Hematopoietic multipotent progenitor cell treated with erythropoietin and hydrocortisone succinate and interleukin-3 and kit ligand, for 15 days (in vitro differentiated cells): Measurements from ENCODE around the gene DCST1.
A peak's percentile ranks its signal among the peaks of the same experiment; 100 is the strongest.

Source experiments
- DNase-seq: peaks from one replicate; pipeline ENCODE4 v3.0.0-alpha.2; 2015; ENCODE audit warnings: low spot score

The DCST1 gene

DNA sequence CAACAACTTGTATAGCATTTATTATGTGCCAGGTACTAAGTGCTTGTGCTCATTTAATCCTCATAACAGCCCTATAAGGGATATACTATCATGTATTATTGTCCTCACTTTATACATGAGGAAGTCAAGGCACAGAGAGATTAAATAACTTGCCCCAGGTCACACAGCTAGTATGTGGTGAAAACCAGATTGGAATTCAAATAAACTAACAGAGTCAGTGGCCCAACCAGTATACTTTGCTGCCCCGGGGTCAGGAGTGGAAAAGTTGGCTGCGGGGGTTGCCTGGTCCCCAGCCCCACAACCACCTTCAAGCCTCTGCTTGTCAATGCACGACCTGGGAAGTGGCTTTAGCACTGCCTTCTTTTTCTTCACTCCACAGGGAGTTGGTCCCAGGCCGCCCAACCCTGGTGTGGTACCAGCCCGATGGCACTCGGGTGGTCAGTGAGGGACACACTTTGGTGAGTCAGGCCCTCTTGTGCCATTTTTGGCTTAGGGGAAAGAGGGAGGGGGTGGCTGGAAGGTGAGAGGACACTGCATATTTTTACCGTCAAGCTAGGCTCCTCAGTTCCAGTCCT is 20.0 kb downstream of the DCST1 start:
- DNase-seq: no peak

DNA sequence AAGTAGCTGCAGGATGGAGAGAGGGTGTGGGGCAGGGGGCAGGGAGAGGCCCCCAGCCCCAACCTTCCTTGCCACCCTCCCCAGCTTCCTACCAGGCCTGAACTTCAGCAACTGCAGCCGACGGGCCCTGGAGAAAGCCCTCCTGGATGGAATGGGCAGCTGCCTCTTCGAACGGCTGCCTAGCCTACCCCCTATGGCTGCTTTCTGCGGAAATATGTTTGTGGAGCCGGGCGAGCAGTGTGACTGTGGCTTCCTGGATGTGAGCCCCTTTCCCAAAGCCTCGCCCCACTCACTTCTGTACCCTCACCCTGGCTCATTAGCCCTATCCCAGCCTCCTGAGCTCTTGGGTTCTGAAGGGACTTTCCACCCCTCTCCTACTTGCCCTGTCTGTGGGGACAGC is 23.5 kb downstream of the DCST1 start:
- DNase-seq: no peak

DNA sequence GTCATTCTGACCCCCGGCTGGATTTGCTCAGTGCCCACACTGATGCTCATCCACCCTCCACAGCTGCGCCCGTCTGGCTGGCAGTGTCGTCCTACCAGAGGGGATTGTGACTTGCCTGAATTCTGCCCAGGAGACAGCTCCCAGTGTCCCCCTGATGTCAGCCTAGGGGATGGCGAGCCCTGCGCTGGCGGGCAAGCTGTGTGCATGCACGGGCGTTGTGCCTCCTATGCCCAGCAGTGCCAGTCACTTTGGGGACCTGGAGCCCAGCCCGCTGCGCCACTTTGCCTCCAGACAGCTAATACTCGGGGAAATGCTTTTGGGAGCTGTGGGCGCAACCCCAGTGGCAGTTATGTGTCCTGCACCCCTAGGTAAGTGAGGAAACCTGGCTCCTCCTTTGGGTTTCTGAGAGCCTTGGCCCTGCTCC is 24.2 kb downstream of the DCST1 start:
- no peak for DNase-seq

GRCh38 chr1:155060736-155061135 is 27.1 kb downstream of the DCST1 start:
- DNase-seq: no peak

GRCh38 chr1:155061381-155062150 is 27.9 kb downstream of the DCST1 start:
- DNase-seq: peak; percentile 91

DNA sequence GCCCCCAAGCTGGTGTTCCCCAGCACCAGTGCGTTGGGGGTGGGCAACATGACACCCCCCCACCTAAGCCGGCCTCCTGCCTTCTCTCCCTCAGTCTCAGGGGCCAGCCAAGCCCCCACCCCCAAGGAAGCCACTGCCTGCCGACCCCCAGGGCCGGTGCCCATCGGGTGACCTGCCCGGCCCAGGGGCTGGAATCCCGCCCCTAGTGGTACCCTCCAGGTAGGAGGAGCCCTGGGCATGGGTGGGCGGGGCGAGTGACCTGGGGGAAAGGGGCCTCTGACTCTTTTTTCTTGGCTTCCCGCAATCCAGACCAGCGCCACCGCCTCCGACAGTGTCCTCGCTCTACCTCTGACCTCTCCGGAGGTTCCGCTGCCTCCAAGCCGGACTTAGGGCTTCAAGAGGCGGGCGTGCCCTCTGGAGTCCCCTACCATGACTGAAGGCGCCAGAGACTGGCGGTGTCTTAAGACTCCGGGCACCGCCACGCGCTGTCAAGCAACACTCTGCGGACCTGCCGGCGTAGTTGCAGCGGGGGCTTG is 28.6 kb downstream of the DCST1 start:
- no peak for DNase-seq

DNA sequence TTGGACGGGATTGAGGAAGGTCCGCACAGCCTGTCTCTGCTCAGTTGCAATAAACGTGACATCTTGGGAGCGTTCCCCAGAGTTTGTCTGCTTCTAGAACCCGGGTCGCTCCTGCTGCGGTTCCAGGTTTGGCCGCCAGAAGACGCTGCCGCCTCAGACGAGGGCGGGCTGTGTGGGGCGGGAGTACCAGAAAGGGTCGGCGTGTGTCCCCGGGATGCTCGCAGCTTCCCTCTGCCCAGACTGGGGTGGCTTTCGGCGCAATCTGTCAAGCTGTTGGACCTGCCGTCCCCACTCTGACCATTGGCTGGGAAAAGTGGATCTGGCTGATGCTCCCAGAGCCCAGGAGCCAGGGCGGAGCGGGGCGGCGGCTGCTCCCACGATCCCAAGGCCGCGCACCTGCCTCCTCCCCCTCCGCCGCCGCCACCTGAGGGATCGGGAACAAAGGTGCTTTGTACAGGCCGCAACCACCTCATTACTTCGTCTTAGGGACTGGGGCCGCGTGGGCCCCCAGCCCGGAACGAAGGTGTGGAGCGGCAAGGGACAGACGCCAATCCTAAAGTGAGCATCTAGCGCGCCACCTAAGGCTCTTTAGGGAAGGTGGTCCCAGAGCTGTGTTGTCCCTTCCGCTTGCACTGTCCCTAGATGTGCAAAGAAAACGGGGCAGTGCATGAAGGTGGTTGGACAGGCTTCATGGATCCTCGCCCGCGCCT is 29.2 kb downstream of the DCST1 start:
- DNase-seq: peak; percentile 64

DNA sequence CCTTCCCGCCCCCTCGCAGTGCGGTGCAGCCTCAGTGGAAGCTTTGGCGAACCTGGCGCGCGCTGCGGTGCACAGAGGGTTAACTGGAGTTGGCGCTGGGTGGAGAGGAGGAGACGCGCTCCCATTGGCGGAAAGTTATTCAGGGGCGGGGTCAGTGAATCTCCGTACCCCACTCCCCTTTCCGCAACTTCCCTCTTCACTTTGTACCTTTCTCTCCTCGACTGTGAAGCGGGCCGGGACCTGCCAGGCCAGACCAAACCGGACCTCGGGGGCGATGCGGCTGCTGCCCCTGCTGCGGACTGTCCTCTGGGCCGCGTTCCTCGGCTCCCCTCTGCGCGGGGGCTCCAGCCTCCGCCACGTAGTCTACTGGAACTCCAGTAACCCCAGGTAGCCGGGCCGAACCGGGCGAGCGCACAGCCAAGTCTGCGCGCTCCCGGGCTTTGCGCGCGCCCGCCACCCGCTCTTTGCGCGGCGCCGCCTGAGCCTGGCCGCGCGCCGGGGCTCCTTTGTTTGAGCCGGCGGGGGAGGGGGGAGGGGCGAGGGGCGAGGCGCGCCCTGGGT is 30.0 kb downstream of the DCST1 start, which contains the start of gene EFNA4:
Gene EFNA4, plus strand, starts transcription at position 191 of the 561 bp plus-strand sequence. Its CDS starts 84 bp downstream, at position 275.
- peak; percentile 55 for DNase-seq

DNA sequence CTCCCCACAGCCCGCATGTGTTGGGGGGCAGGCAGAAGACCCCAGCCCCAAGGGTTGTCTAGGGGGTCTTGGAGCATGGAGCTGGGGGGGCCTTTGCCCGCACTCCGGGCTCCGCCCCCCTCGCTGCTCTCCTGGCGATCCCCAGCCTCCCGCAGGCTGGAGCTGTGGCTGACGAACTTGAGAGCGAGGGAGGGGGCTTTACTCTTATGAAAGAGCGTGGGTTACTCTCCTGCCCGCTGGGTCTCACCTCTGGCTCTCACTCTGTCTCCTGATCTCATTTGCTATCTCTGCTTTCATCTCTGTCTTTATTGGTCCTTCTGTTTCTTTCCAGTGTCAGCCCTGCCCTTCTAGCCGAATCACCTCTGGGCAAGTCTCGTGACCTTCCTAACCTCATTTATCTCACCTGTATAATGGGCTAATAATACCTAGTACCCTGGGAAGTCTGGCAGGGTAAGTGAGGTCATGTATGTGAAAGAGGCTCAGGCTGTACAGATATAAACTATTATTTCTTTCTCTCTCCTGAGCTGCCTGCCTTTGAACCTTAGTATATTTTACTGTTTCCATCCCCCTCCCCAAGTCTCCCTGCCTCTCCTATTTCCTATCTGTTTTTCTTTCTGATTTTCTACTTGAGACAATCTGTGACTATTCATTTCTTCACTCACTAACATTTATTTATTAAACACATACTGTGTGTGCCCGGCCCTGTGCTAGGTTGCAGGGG is 30.6 kb downstream of the DCST1 start:
- DNase-seq: no peak

GRCh38 chr1:155064832-155065429 is 31.3 kb downstream of the DCST1 start:
- DNase-seq: no peak

DNA sequence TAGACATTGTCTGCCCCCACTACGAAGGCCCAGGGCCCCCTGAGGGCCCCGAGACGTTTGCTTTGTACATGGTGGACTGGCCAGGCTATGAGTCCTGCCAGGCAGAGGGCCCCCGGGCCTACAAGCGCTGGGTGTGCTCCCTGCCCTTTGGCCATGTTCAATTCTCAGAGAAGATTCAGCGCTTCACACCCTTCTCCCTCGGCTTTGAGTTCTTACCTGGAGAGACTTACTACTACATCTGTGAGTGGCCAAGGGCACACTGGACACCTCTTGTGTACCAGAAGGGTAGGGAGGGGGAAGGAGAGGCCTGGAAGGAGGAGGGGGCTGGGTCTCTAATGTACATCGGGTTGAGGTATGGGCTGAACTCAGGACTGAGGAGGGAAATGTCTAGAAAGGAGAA is 33.2 kb downstream of the DCST1 start:
- DNase-seq: no peak

DNA sequence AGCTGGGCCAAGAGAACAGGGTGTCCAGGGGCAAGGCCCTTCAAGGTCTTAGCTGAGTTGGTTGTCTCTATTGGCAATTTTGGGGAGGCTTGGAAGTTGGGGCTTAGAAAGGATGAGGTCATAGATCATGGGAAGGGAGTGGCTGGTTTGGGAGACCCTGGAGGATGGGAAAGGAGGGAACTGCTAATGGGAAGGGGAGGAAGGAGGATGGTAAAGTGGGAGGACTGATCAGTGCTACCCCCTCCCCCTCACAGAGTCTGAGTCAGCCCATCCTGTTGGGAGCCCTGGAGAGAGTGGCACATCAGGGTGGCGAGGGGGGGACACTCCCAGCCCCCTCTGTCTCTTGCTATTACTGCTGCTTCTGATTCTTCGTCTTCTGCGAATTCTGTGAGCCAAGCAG is 35.0 kb downstream of the DCST1 start:
- no peak for DNase-seq

- DNase-seq: no peak
These were observed 36.0 kb downstream of the DCST1 start for GRCh38 chr1:155069551-155070157.

- no peak for DNase-seq
These were observed 36.6 kb downstream of the DCST1 start for GRCh38 chr1:155070158-155070621.

DNA sequence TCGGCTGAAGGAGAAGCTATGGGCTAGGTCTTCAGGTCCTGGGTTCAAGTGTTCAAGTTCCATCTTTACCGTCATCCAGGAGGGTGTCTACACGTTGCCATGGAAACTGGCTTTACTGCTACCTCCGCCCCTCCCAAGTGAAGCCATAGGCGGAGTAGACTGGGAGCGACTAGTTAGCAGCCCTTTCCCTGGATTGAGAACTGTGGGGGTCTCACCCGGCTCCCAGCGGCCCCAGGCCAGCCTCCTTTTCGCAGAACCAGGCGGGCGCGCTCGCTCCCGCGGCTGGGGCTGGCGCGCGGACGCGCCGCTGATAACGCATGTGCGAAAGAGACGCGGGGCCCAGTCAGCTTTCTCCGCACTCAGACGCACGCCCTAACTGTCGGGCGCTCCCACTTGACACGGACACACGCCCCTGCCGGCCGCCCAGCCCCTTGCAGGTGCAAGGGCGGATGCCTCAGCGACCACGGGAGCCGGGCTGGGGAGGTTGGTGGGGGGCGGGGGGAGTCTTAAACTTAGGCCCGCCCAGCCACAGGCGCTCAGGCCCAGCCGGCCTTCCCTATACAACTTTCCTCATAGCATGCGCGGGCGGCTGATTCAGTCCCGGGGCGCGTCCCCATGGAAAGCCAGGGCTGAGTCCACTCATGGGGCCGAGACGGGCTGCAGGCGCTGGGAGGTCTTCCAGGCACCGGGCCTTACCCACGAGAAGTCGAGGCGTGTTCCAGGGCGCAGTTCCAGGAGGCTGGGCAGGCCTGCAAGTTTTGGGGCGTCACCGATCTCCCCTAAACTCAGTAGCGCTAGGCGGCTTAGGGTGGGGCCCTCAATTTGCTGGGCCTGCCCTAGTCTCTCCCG is 37.3 kb downstream of the DCST1 start:
- DNase-seq: peak; percentile 85

DNA sequence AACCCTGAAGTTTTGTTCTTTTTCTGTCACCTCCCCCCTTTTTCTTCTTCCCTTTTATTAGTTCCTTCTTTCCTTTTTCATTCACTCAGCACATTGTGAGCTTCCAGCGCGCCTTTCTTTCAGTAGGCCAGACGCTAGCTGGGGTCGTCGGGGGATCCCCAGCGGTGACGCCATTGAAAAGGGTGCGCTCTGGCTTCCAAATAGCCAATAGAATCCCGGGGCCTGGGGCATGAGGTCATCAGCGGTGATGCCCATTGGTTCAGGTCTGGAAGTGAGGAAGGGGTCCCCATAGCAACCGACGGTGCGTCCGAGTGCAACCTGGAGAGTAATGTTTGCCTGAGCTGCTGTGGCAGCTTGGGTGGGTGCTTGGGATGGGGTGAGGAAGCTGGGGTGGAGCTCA is 38.1 kb downstream of the DCST1 start:
- DNase-seq: no peak

DNA sequence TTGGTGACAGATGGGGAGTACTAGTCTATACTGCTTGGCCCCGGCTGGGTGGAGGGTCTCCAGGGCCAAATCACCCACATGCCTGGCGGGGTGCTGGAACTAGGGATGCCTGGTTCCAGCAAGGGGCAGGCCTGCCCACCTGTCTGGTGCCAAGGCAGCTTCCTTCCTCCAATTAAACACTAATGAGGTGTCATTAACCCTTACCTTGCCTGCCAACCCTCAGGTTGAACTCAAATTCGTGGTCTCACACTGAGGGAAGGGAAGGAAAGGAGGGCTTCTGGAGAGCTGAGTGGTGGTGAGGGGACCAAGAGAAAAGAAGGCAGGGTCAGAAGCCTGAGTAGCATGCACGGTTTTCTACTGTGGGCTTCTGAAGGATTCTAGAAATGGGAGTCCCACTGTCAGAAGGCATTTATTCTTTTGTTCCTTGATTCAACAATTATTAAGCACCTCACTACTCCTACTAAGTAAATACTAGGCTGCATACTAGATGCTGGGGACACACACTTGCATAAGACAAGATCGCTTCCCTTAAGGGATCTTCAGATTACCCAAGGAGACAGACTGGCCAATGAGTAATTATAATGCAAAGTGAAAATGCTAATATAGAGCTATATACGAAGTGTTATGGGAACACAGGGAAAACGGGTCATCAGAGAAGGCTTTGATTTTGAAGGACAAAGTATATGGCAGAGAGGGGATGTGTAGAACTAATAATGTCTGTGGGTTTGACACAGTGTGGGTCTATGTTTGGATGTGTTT is 39.1 kb downstream of the DCST1 start:
- DNase-seq: no peak

DNA sequence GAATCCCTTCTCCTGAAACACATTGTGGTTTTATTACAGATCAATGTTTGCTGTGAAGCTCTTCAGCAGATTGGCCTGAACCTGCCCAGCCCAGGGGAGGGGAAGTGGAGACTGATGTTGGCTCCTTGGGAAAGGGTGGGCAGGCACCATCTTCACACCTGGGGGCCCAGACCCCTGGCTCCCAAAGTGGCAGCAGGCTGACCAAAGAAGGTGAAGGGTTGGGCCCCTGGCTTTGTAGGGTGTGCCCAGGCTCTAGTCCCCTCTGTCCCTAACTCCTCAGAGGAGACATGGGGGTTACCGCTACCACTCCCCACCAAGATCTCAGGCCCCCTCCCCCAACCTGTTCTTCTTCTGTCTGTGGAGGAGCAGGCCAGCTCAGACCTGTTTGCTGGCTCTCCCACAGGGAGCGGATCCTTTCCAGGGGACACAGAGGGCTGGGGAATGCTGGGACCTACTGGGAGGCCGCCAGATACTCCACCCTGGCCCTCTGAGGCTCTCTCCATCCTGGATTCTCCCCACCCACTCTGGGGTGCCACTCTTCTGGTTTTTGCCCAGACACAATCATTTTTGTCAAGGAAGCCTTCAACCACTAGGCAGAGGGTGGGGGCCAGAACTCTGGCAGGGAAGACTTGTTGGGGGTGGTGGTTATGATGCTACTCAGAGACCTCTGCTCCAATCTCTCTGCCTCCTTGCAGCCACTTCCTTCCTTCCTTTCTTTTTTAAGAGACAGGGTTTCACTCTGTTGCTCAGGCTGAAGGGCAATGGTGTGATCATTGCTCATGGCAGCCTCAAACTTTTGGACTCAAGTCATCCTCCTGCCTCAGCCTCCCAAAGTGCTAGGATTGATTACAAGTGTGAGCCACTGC is 40.0 kb downstream of the DCST1 start:
- no peak for DNase-seq
